ENCODE measurements around the gene DCUN1D3.

- TF ChIP-seq GATA3 (IDR thresholded peaks at IDR 0.05; ENCODE audit: low read depth, low read length) (no peak), GATA2 (IDR thresholded peaks at IDR 0.05; ENCODE audit: low read depth, low read length) (no peak)
These were observed 81.1 kb downstream of the DCUN1D3 start for GRCh38 chr16:20818929-20819585.

All from SH-SY5Y (cell line).